ENCODE results near the gene RHOU.

Gene RHOU

GRCh38 chr1:228785366-228786330 is 50.4 kb downstream of the RHOU start:
- Histone ChIP-seq H3K4me1 (ENCODE audit: control insufficient read depth, insufficient read depth, low read length) (peaks cover 5% of the 10 kb centered on the region; the same call in 1 of the 2 replicates), H3K27me3 (ENCODE audit: control insufficient read depth, insufficient read depth, low read length) (no peaks in the 10 kb centered on the region), H3K9ac (ENCODE audit: low read length) (no peak overlapping the region), H3K36me3 (ENCODE audit: control insufficient read depth, insufficient read depth, low read length) (no peaks in the 10 kb centered on the region), H3K9me3 (ENCODE audit: control insufficient read depth, insufficient read depth, low read depth, low read length) (no peaks in the 10 kb centered on the region), H3K4me3 (ENCODE audit: low read depth, low read length) (no peak overlapping the region), H3K27ac (ENCODE audit: low read depth, low read length) (no peak overlapping the region)

DNA sequence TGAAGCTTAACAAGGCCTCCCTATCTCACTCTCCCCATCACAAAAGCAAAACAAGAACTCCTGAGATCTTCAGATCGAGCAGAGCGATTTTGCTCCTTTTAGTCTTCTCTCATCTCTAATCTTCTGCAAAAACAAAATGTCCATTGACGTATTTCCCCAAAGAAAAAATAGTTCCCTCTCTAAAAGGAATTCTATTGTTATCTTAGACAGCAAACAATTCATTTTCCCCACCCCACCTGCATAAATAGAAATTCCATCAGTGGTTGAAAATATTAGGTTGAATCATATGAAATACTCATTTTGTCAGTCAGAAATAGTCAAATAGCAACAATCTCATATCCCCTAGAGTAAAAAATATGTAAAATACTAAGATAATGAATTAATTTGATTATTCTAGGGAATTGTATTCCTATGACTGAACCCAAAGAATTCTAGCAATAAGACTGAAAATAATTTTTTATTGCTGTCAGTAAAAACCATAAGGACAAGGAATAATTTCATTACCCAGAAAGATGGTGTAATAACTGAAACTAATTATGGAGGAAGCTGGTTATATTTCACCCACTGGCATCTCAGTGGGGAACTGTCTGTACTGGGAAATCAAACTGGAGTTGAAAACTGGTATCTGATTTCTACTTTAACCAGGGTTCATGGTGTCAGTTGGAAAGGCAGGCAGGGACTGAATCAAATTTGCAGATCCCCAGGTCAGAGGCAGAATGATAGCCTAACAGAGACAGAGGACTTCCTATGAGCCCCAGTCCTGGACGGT is 51.3 kb downstream of the RHOU start:
- H3K4me3 ChIP-seq (ENCODE audit: low read depth, low read length) = no peak overlapping the region
- H3K9ac ChIP-seq (ENCODE audit: low read length) = no peak overlapping the region
- H3K9me3 ChIP-seq (ENCODE audit: control insufficient read depth, insufficient read depth, low read depth, low read length) = no peaks in the 10 kb centered on the region
- no peaks in the 10 kb centered on the region; the same call in 1 of the 2 replicates for H3K4me1 ChIP-seq (ENCODE audit: control insufficient read depth, insufficient read depth, low read length)
- no peak overlapping the region for H3K27ac ChIP-seq (ENCODE audit: low read depth, low read length)
- no peaks in the 10 kb centered on the region for H3K36me3 ChIP-seq (ENCODE audit: control insufficient read depth, insufficient read depth, low read length)
- H3K27me3 ChIP-seq (ENCODE audit: control insufficient read depth, insufficient read depth, low read length) = no peaks in the 10 kb centered on the region

DNA sequence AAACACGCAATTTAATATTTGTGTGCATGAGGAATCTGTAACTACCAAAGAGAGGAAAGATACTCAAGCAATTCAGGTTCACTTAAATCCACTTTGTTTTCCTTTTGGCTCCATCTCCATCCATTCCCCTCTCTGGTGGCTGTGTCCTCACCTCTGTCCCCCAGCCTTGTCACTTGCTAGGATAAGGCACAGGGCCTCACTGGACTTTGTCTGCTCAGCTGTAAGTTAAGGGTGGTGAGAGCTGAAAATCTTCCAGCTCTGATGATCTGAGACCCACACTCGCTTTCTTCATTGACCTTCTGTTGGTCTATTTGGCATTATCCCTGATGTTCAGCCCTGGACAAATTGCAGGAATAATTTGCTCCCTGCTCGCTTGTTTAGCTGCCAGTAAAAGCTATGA is 56.5 kb downstream of the RHOU start:
- H3K27ac ChIP-seq (ENCODE audit: low read depth, low read length) = no peak overlapping the region
- no peak overlapping the region for H3K9ac ChIP-seq (ENCODE audit: low read length)

DNA sequence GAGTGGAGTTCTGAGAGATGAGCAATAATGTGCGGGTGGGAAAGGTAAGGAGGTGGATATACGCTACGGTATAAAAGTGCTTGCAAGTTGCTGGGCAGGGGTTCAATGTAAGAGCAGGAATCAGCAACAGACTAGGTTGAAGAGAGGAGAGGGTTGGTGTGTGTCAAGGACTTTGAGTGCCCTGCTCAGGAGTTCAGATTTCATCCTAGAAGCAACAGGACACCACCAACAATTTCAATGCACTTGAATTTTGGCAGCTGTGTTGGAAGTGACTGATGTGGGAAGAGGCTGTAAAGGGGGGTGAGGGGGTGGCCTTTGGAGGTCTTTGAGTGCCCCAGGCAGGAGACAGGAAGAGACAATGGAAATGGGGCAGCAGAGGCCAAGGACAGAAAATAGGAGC is 57.3 kb downstream of the RHOU start:
- Histone ChIP-seq H3K9ac (ENCODE audit: low read length) (no peak overlapping the region), H3K4me3 (ENCODE audit: low read depth, low read length) (no peak overlapping the region), H3K4me1 (ENCODE audit: control insufficient read depth, insufficient read depth, low read length) (peaks cover 3% of the 10 kb centered on the region; the same call in 1 of the 2 replicates), H3K27ac (ENCODE audit: low read depth, low read length) (no peak overlapping the region), H3K27me3 (ENCODE audit: control insufficient read depth, insufficient read depth, low read length) (no peaks in the 10 kb centered on the region), H3K36me3 (ENCODE audit: control insufficient read depth, insufficient read depth, low read length) (no peaks in the 10 kb centered on the region), H3K9me3 (ENCODE audit: control insufficient read depth, insufficient read depth, low read depth, low read length) (no peaks in the 10 kb centered on the region)

More for the DNA sequence above, 56.5 kb downstream of the RHOU start:
- Histone ChIP-seq H3K36me3 (ENCODE audit: control insufficient read depth, insufficient read depth, low read length) (no peaks in the 10 kb centered on the region), H3K4me1 (ENCODE audit: control insufficient read depth, insufficient read depth, low read length) (peaks cover 3% of the 10 kb centered on the region; the same call in 1 of the 2 replicates), H3K27me3 (ENCODE audit: control insufficient read depth, insufficient read depth, low read length) (no peaks in the 10 kb centered on the region), H3K4me3 (ENCODE audit: low read depth, low read length) (no peak overlapping the region), H3K9me3 (ENCODE audit: control insufficient read depth, insufficient read depth, low read depth, low read length) (no peaks in the 10 kb centered on the region)

GRCh38 chr1:228793032-228793431 is 57.8 kb downstream of the RHOU start:
- Histone ChIP-seq H3K9ac (ENCODE audit: low read length) (no peak overlapping the region), H3K4me3 (ENCODE audit: low read depth, low read length) (no peak overlapping the region), H3K27me3 (ENCODE audit: control insufficient read depth, insufficient read depth, low read length) (no peaks in the 10 kb centered on the region), H3K27ac (ENCODE audit: low read depth, low read length) (no peak overlapping the region), H3K4me1 (ENCODE audit: control insufficient read depth, insufficient read depth, low read length) (peaks cover 3% of the 10 kb centered on the region; the same call in 1 of the 2 replicates), H3K9me3 (ENCODE audit: control insufficient read depth, insufficient read depth, low read depth, low read length) (no peaks in the 10 kb centered on the region), H3K36me3 (ENCODE audit: control insufficient read depth, insufficient read depth, low read length) (no peaks in the 10 kb centered on the region)

- no peaks in the 10 kb centered on the region for H3K36me3 ChIP-seq (ENCODE audit: control insufficient read depth, insufficient read depth, low read length)
- H3K4me1 ChIP-seq (ENCODE audit: control insufficient read depth, insufficient read depth, low read length) = peaks cover 3% of the 10 kb centered on the region; the same call in 1 of the 2 replicates
- no peaks in the 10 kb centered on the region for H3K27me3 ChIP-seq (ENCODE audit: control insufficient read depth, insufficient read depth, low read length)
- H3K4me3 ChIP-seq (ENCODE audit: low read depth, low read length) = no peak overlapping the region
- H3K9ac ChIP-seq (ENCODE audit: low read length) = no peak overlapping the region
- no peak overlapping the region for H3K27ac ChIP-seq (ENCODE audit: low read depth, low read length)
- no peaks in the 10 kb centered on the region for H3K9me3 ChIP-seq (ENCODE audit: control insufficient read depth, insufficient read depth, low read depth, low read length)
These were observed 58.9 kb downstream of the RHOU start for GRCh38 chr1:228794173-228794572.

DNA sequence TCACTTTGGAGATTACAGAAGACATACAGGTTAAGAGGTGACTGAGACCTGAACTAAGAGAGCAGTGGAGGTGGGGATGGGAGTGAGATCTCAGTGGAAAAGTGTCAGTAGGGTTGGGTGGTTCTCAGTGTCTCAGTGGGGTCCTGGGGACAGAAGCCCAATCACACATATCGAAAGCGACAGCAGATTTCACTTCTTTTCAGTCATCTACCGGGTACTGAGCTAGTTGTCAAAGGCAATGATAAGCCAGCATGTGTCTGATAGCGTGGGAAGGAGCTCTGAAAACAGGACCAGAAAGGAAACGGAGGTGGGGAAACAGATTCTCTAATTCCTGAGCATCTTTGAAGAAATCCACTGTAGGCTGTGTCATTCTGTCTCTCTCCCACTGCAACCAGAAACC is 59.5 kb downstream of the RHOU start:
- H3K27me3 ChIP-seq (ENCODE audit: control insufficient read depth, insufficient read depth, low read length) = no peaks in the 10 kb centered on the region
- no peak overlapping the region for H3K4me3 ChIP-seq (ENCODE audit: low read depth, low read length)
- no peak overlapping the region for H3K9ac ChIP-seq (ENCODE audit: low read length)
- no peaks in the 10 kb centered on the region for H3K36me3 ChIP-seq (ENCODE audit: control insufficient read depth, insufficient read depth, low read length)
- no peaks in the 10 kb centered on the region for H3K9me3 ChIP-seq (ENCODE audit: control insufficient read depth, insufficient read depth, low read depth, low read length)
- H3K27ac ChIP-seq (ENCODE audit: low read depth, low read length) = no peak overlapping the region
- H3K4me1 ChIP-seq (ENCODE audit: control insufficient read depth, insufficient read depth, low read length) = peaks cover 3% of the 10 kb centered on the region; the same call in 1 of the 2 replicates

- Histone ChIP-seq H3K9me3 (ENCODE audit: control insufficient read depth, insufficient read depth, low read depth, low read length) (peaks cover 1% of the 10 kb centered on the region; the same call in 1 of the 2 replicates), H3K4me1 (ENCODE audit: control insufficient read depth, insufficient read depth, low read length) (peaks cover 3% of the 10 kb centered on the region; the same call in 1 of the 2 replicates), H3K4me3 (ENCODE audit: low read depth, low read length) (no peak overlapping the region), H3K27ac (ENCODE audit: low read depth, low read length) (no peak overlapping the region), H3K27me3 (ENCODE audit: control insufficient read depth, insufficient read depth, low read length) (no peaks in the 10 kb centered on the region), H3K9ac (ENCODE audit: low read length) (no peak overlapping the region), H3K36me3 (ENCODE audit: control insufficient read depth, insufficient read depth, low read length) (no peaks in the 10 kb centered on the region)
These were observed 60.3 kb downstream of the RHOU start for GRCh38 chr1:228795596-228795995.

Measured in HUES6 (cell line).